A673 (cell line): Measurements from ENCODE around the gene FCRL2. TPM values are rescaled to one million over a fixed set of nuclear protein-coding genes. Genes with fewer than 3 reads are reported as not detected.

Experiments
- BruUV-seq: library from RNA; stranded (reverse); fragments of 400-500 nt; replicated peaks from 2 replicates; lab custom pipeline; 2021; lab: Mats Ljungman, UMichigan
- CTCF ChIA-PET: fragments of 300-600 bp; sonication (Branson Sonifier 250); formaldehyde crosslinking; loops from one replicate; lab custom pipeline; 2022; ENCODE audit warnings: antibody characterized with exemption; lab: Charles Lee
- POLR2A ChIA-PET: fragments of 300-600 bp; sonication (Branson Sonifier 250); formaldehyde crosslinking; loops from one replicate; lab custom pipeline; 2022; ENCODE audit warnings: antibody characterized with exemption; ENCODE audit not compliant: low non-redundant PET; lab: Charles Lee
- DNase-seq: peaks from one replicate; pipeline ENCODE4 v3.0.0-alpha.2; 2015; ENCODE audit warnings: low spot score
- H3K27ac ChIP-seq: fragments of 200-600 bp; sonication (generic); 2 replicates; pipeline ENCODE4 v1.5.1; 2016; ENCODE audit warnings: mixed run types, low read depth, mild to moderate bottlenecking, mixed read lengths, antibody characterized with exemption, low read length; ENCODE audit not compliant: poor library complexity, severe bottlenecking
- H3K27me3 ChIP-seq: fragments of 200-600 bp; sonication (generic); replicated peaks from 2 replicates; pipeline ENCODE4 v1.6.1; 2017; ENCODE audit warnings: mixed run types, low read depth, mild to moderate bottlenecking, mixed read lengths, antibody characterized with exemption, low read length; ENCODE audit not compliant: insufficient read depth, poor library complexity
- H3K36me3 ChIP-seq: fragments of 200-600 bp; sonication (generic); 2 replicates; pipeline ENCODE4 v1.6.1; 2016; ENCODE audit warnings: mixed run types, mild to moderate bottlenecking, mixed read lengths, antibody characterized with exemption, low read length; ENCODE audit not compliant: insufficient read depth, poor library complexity, severe bottlenecking
- H3K4me1 ChIP-seq: fragments of 200-600 bp; sonication (generic); 2 replicates; pipeline ENCODE4 v1.6.1; 2017; ENCODE audit warnings: mixed run types, mild to moderate bottlenecking, mixed read lengths, antibody characterized with exemption, low read length; ENCODE audit not compliant: insufficient read depth, poor library complexity, severe bottlenecking
- H3K4me3 ChIP-seq: fragments of 200-600 bp; sonication (generic); 2 replicates; pipeline ENCODE4 v1.5.1; 2016; ENCODE audit warnings: low read depth, mixed run types, mild to moderate bottlenecking, mixed read lengths, low read length; ENCODE audit not compliant: poor library complexity, severe bottlenecking
- H3K9me3 ChIP-seq: fragments of 200-600 bp; sonication (generic); 2 replicates; pipeline ENCODE4 v1.6.1; 2016; ENCODE audit warnings: mixed run types, low read depth, mild to moderate bottlenecking, mixed read lengths, antibody characterized with exemption, low read length; ENCODE audit not compliant: poor library complexity, severe bottlenecking
- CTCF ChIP-seq: fragments of 300-800, 200-600 bp; sonication (generic); conservative IDR thresholded peaks from 2 replicates; pipeline ENCODE4 v1.5.1; 2017; ENCODE audit warnings: low read depth, mild to moderate bottlenecking, antibody characterized with exemption, low read length, moderate library complexity, mixed read lengths
- EZH2 ChIP-seq: fragments of 200-600 bp; sonication (generic); IDR thresholded peaks from 2 replicates; pipeline ENCODE4 v1.6.1; 2017; ENCODE audit warnings: borderline replicate concordance, low read depth, mild to moderate bottlenecking, mixed read lengths, antibody characterized with exemption, low read length; ENCODE audit not compliant: poor library complexity, severe bottlenecking
- intact Hi-C: fragments of 100-400 bp; cut with micrococcal nuclease; formaldehyde crosslinking; loops from one replicate; pipeline ENCODE4 v1.10.0; 2022; ENCODE audit not compliant: unreplicated experiment
- total RNA-seq: library from RNA; stranded (reverse); gene quantifications from 2 replicates; pipeline ENCODE4 v1.2.3, GENCODE V29; 2021

Gene FCRL2
- total RNA-seq, 1 experiment from 2014 or later: not detected

GRCh38 chr1:157702308-157702825 lies 74.6 kb downstream of the FCRL2 start:
- POLR2A ChIA-PET: no interaction called here
- intact Hi-C loops: loop anchor here (10.0 kb wide), 1 partner anchor 422 kb away; a partner anchor contains a TSS
- CTCF ChIA-PET: no interaction called here

GRCh38 chr1:157700732-157701131 lies 76.2 kb downstream of the FCRL2 start, which contains the start of gene FCRL3:
TSS of gene FCRL3 (minus strand) at chr1:157700769. CDS start at chr1:157700489, 280 bp downstream.
- Histone ChIP-seq H3K27me3 (peaks cover 35% of the 10 kb centered on the region), H3K9me3 (no peaks in the 10 kb centered on the region), H3K27ac (no peak within 1 kb of the TSS), H3K36me3 (no peaks in the 10 kb centered on the region), H3K4me1 (no peaks in the 10 kb centered on the region), H3K4me3 (no peak within 1 kb of the TSS)
- DNase-seq: no peak
- intact Hi-C loops: loop anchor here (10.0 kb wide), 1 partner anchor 424 kb away; a partner anchor contains a TSS
- TF ChIP-seq EZH2: no peak
- no peak for TF ChIP-seq CTCF
- POLR2A ChIA-PET: no interaction called here
- no TSS peak for BruUV-seq
- CTCF ChIA-PET: no interaction called here

More at GRCh38 chr1:157702308-157702825, 74.6 kb downstream of the FCRL2 start:
- Histone ChIP-seq H3K4me3 (no peak overlapping the region), H3K36me3 (no peaks in the 10 kb centered on the region), H3K4me1 (no peaks in the 10 kb centered on the region), H3K27me3 (peaks cover 31% of the 10 kb centered on the region), H3K27ac (no peak overlapping the region), H3K9me3 (no peaks in the 10 kb centered on the region)
- TF ChIP-seq EZH2 (no peak), CTCF (no peak)
- BruUV-seq: no TSS peak
- DNase-seq: no peak

GRCh38 chr1:157700305-157700704 lies 76.6 kb downstream of the FCRL2 start:
- no peaks in the 10 kb centered on the region for H3K36me3 ChIP-seq
- BruUV-seq: no TSS peak
- peaks cover 35% of the 10 kb centered on the region for H3K27me3 ChIP-seq
- H3K27ac ChIP-seq: no peak overlapping the region
- TF ChIP-seq EZH2 (no peak), CTCF (no peak)
- ChIA-PET POLR2A (no interaction called here), CTCF (no interaction called here)
- no peaks in the 10 kb centered on the region for H3K4me1 ChIP-seq
- no peaks in the 10 kb centered on the region for H3K9me3 ChIP-seq
- no peak overlapping the region for H3K4me3 ChIP-seq
- intact Hi-C loops: loop anchor here (10.0 kb wide), 1 partner anchor 424 kb away; a partner anchor contains a TSS
- no peak for DNase-seq
